T-cell (primary cell): Measurements from ENCODE around the gene AQP5. TPM values are rescaled to one million over a fixed set of nuclear protein-coding genes. Genes with fewer than 3 reads are reported as not detected.

Experiments used
- ATAC-seq, 4 experiments: fragments of 200-7000 bp in 3 of 4; fragments of 150-1000 bp in 1 of 4; cut with Tn5 transposase; replicated peaks in 1 of 4; 1 replicate in 3 of 4; 2 replicates in 1 of 4; pipeline ENCODE4 v1.10.0; 2021; ENCODE audit warnings: moderate library complexity in 3 of 4, mild to moderate bottlenecking in 2 of 4, moderate number of reproducible peaks in 1 of 4
- CTCF ChIA-PET, 2 donors: fragments of 300-600 bp; sonication (Branson Sonifier 250); formaldehyde crosslinking; loops; one replicate each; lab custom pipeline; 2022; ENCODE audit warnings: antibody characterized with exemption in 2 of 2; lab: Charles Lee
- POLR2A ChIA-PET, 2 donors: fragments of 300-600 bp; sonication (Branson Sonifier 250); formaldehyde crosslinking; loops; one replicate each; lab custom pipeline; 2022; ENCODE audit warnings: antibody characterized with exemption in 2 of 2; lab: Charles Lee
- DNase-seq, 35 experiments: peaks; one replicate each; pipeline versions ENCODE4 v3.0.0 to v3.0.0-alpha.2; 2013 to 2023
- H3K27ac ChIP-seq: one replicate; pipeline ENCODE4 v1.5.1; 2013; ENCODE audit warnings: low read length
- H3K27me3 ChIP-seq, 2 experiments: replicated peaks in 1 of 2; 1 replicate in 1 of 2; 2 replicates in 1 of 2; pipeline versions ENCODE4 v1.6.1 to v1.7.0; 2013; ENCODE audit warnings: low read length in 1 of 2, mixed read lengths in 1 of 2; ENCODE audit not compliant: control insufficient read depth in 2 of 2, insufficient read depth in 2 of 2; ENCODE audit errors: extremely low read depth in 1 of 2
- H3K36me3 ChIP-seq, 2 donors: 1 replicate in 1 of 2; 2 replicates in 1 of 2; pipeline versions ENCODE4 v1.6.1 to v1.7.0; 2013; ENCODE audit warnings: low read length in 1 of 2; ENCODE audit not compliant: control insufficient read depth in 2 of 2, insufficient read depth in 1 of 2; ENCODE audit errors: extremely low read depth in 1 of 2
- H3K4me1 ChIP-seq, 2 experiments: 1 replicate in 1 of 2; 2 replicates in 1 of 2; pipeline versions ENCODE4 v1.6.1 to v1.7.0; 2013; ENCODE audit warnings: low read length in 2 of 2, mixed read lengths in 1 of 2; ENCODE audit not compliant: insufficient read depth in 2 of 2, control insufficient read depth in 1 of 2; ENCODE audit errors: extremely low read depth in 1 of 2
- H3K4me3 ChIP-seq, 2 donors: 1 replicate in 1 of 2; 2 replicates in 1 of 2; pipeline versions ENCODE4 v1.5.1 to v1.7.0; 2013; ENCODE audit warnings: mild to moderate bottlenecking in 2 of 2, low read length in 1 of 2, moderate library complexity in 1 of 2; ENCODE audit not compliant: control insufficient read depth in 1 of 2; ENCODE audit errors: extremely low read depth in 1 of 2
- H3K9me3 ChIP-seq: 2 replicates; pipeline ENCODE4 v1.7.0; 2013
- H3K27ac Mint-ChIP-seq, 2 donors: one replicate each; pipeline ENCODE4 v1.8.0; 2020 to 2021; ENCODE audit warnings: mild to moderate bottlenecking in 2 of 2, mixed read lengths in 2 of 2
- H3K27me3 Mint-ChIP-seq, 2 donors: one replicate each; pipeline ENCODE4 v1.8.0; 2021 to 2022; ENCODE audit warnings: mixed read lengths in 2 of 2
- H3K36me3 Mint-ChIP-seq: one replicate; pipeline ENCODE4 v1.8.0; 2021; ENCODE audit warnings: mixed read lengths
- H3K4me1 Mint-ChIP-seq, 3 donors: one replicate each; pipeline ENCODE4 v1.8.0; 2020 to 2022; ENCODE audit warnings: mixed read lengths in 3 of 3, mild to moderate bottlenecking in 1 of 3
- H3K4me3 Mint-ChIP-seq, 3 donors: one replicate each; pipeline ENCODE4 v1.8.0; 2020 to 2022; ENCODE audit warnings: mild to moderate bottlenecking in 3 of 3, mixed read lengths in 3 of 3, moderate library complexity in 3 of 3
- H3K9me3 Mint-ChIP-seq, 3 donors: one replicate each; pipeline ENCODE4 v1.8.0; 2020 to 2022; ENCODE audit warnings: mixed read lengths in 3 of 3
- WGBS: methylation state at CpG from one replicate; pipeline ENCODE4 v1.1.5; 2013; ENCODE audit warnings: missing lambda C conversion rate; ENCODE audit not compliant: insufficient coverage; 5-methylcytosine and 5-hydroxymethylcytosine counted together
- total RNA-seq, 35 experiments: library from RNA in 6 of 35; stranded (reverse) in 6 of 35; fragments of 120-200 nt in 1 of 35; gene quantifications; one replicate each; pipeline versions ENCODE4 v1.2.1 to v1.2.4 and lab custom pipeline; 2013 to 2026

The AQP5 gene
- total RNA-seq, 5 donors from 2014 or later (not counting 1 experiment from before 2014, with no cell fraction given) = not detected

DNA sequence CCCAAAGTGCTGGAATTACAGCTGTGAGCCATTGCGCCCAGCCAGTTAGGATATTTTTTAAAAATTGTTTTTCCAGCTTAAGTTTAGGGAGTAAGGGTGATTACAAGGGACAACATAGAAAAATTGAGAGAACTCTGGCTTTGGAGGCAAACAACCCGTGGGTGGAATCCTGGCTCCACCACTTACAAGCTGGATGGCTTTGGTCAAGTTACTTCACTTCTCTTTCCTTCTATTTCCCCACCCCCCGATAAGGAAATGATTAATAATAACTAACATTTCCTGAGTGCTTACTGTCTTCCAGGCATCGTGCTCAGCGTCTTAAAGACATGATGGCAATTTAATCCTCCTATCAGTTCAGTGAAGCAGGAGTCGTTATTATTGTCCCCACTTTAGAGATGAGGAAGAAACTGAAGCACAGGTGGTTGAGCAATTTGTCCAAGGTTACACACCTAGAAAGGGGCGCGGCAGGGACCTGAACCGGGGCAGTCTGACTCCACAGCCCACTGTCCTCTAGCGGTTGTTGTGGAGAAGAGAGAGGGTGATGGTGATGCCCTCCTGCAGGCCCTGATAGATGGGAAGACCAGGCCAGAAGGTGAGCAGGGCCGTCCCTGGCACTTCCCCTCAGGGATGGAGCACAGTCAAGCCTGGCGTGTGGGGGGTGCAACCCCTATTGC is 41.3 kb upstream of the AQP5 start:
- Mint-ChIP-seq H3K27me3 (peaks cover 4% of the 10 kb centered on the region in 2 donors), H3K4me1 (no peaks in the 10 kb centered on the region), H3K36me3 (no peaks in the 10 kb centered on the region), H3K9me3 (no peaks in the 10 kb centered on the region), H3K27ac (no peak overlapping the region), H3K4me3 (no peak overlapping the region)
- Histone ChIP-seq H3K4me3 (no peak overlapping the region), H3K27ac (no peak overlapping the region), H3K4me1 (no peaks in the 10 kb centered on the region), H3K27me3 (peaks cover 0 to 27% of the 10 kb centered on the region in 2 experiments), H3K36me3 (no peaks in the 10 kb centered on the region), H3K9me3 (no peaks in the 10 kb centered on the region)
- DNase-seq = no peak
- ChIA-PET POLR2A (no interaction called here), CTCF (interaction anchor here in 1 of 2 donors (0.6 kb wide), 1 partner anchor 1077 kb away, joined by 3 read pairs; no protein-coding TSS in a partner anchor)
- WGBS = 72% methylated on average over 5 of the region's 12 CpGs
- no peak for ATAC-seq

DNA sequence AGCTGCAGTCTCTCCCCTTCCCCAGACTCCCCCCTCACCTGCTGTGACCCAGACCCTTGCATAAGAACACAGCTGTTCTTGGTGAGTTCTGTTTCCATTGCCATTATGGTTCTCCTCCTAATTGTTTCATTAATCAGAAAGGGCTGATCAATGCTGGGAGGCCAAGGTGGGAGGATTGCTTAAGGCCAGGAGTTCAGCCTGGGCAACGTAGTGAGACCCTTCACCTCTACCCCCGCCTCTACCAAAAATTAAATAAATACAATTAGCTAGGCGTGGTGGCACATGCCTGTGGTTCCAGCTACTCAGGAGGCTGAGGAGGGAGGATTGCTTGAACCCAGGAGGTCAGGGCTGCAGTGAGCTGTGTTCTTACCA is 40.8 kb upstream of the AQP5 start:
- Mint-ChIP-seq H3K9me3 (no peaks in the 10 kb centered on the region), H3K27me3 (peaks cover 3 to 4% of the 10 kb centered on the region in 2 donors), H3K27ac (no peak overlapping the region), H3K4me1 (no peaks in the 10 kb centered on the region), H3K4me3 (no peak overlapping the region), H3K36me3 (no peaks in the 10 kb centered on the region)
- no peak for DNase-seq
- POLR2A ChIA-PET = no interaction called here
- Histone ChIP-seq H3K4me3 (no peak overlapping the region), H3K27ac (no peak overlapping the region), H3K4me1 (no peaks in the 10 kb centered on the region), H3K36me3 (no peaks in the 10 kb centered on the region), H3K27me3 (peaks cover 0 to 27% of the 10 kb centered on the region in 2 experiments), H3K9me3 (no peaks in the 10 kb centered on the region)
- no peak for ATAC-seq
- CTCF ChIA-PET = interaction anchor here in 1 of 2 donors (0.6 kb wide), 1 partner anchor 1078 kb away, joined by 3 read pairs; no protein-coding TSS in a partner anchor
- WGBS = no CpG with 5 or more reads among the region's 3 CpGs

DNA sequence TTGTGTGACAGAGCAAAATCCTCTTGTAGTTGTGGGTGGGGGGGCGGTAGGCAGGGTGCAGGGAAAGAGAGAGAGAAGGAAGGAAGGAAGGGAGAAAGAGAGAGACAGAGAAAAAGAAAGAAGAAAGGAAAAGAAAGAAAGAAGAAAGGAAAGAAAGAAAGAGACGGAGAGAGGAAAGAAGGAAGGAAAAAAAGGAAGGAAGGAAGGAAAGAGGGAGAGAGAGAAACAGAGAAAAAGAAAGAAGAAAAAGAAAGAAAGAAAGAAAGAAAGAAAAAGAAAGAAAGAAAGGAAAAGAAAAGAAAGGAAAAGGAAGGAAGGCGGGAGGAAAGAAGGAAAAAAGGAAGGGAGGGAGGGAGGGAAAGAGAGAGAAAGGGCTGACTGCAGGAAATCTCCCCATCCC is 40.4 kb upstream of the AQP5 start:
- H3K36me3 ChIP-seq = no peaks in the 10 kb centered on the region
- Mint-ChIP-seq H3K9me3 (no peaks in the 10 kb centered on the region), H3K36me3 (no peaks in the 10 kb centered on the region), H3K4me3 (no peak overlapping the region), H3K27me3 (peaks cover 3 to 4% of the 10 kb centered on the region in 2 donors), H3K27ac (no peak overlapping the region), H3K4me1 (no peaks in the 10 kb centered on the region)
- no peaks in the 10 kb centered on the region for H3K9me3 ChIP-seq
- DNase-seq (no peak), ATAC-seq (no peak)
- H3K4me1 ChIP-seq = no peaks in the 10 kb centered on the region
- H3K4me3 ChIP-seq = no peak overlapping the region
- H3K27me3 ChIP-seq = peaks cover 0 to 24% of the 10 kb centered on the region in 2 experiments
- ChIA-PET CTCF (no interaction called here), POLR2A (no interaction called here)
- H3K27ac ChIP-seq = no peak overlapping the region
- WGBS = 92% methylated on average over 2 of the region's 3 CpGs

DNA sequence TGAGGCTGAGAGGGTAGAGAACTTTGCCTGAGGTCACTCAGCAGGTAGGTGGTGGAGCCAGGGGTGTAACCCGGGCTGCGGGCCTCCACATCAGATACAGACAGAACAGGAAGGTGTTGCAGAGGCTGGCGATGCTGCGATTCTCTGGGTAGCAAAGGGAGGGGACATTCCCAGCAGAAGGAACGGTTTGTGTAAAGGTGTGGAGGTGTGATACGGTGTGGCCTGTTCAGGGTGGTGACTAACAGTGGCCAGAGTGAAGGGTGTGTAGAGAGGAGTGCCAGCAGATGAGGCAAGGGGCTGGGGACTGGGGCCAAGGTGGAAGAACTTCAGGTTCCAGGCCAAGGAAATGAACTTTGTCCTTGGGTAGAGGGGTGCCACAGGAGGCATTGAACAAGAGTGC is 39.7 kb upstream of the AQP5 start:
- Histone ChIP-seq H3K27ac (no peak overlapping the region), H3K36me3 (no peaks in the 10 kb centered on the region), H3K27me3 (peaks cover 0 to 21% of the 10 kb centered on the region in 2 experiments), H3K4me3 (no peak overlapping the region), H3K9me3 (no peaks in the 10 kb centered on the region), H3K4me1 (no peaks in the 10 kb centered on the region)
- CTCF ChIA-PET = no interaction called here
- Mint-ChIP-seq H3K4me3 (no peak overlapping the region), H3K36me3 (no peaks in the 10 kb centered on the region), H3K9me3 (no peaks in the 10 kb centered on the region), H3K27me3 (peaks cover under 1 to 2% of the 10 kb centered on the region in 2 donors), H3K4me1 (no peaks in the 10 kb centered on the region), H3K27ac (no peak overlapping the region)
- DNase-seq (no peak), ATAC-seq (no peak)
- WGBS = 70% methylated on average over 6 of the region's 6 CpGs
- POLR2A ChIA-PET = no interaction called here

DNA sequence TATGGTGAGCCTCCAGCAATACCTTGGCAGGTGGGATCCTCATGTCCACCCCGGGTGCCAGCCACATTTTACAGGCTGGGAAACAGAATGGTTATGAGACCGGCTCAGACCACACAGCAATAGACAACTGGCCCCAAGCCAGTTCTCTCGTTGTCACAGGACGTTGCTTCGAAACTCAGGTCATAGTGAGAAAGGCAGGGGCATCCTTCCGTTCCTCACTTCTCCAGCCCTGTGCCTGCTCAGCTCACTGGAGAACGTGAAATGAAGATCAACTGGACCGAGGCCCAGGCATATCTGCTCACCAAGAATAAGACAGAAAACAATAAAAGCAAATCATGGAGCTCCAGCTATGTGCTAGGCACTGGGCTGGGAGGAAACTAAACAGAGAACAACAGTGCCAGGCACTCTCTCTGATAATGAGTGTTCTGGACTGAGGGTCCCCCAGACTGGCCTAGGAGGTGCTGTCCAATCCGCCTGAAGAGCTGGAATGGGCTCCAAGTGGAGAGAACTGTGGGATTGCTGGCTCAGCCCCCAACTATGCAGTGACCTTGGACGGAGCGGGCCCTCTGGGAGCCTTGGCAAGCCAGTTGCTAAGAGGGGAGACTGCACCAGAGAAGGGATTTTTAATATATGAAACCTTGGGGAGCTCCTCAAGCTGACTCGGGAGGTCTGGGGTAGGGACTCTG is 39.2 kb upstream of the AQP5 start:
- H3K9me3 Mint-ChIP-seq = no peaks in the 10 kb centered on the region
- no peak for ATAC-seq
- WGBS = 72% methylated on average over 11 of the region's 12 CpGs
- H3K36me3 Mint-ChIP-seq = no peaks in the 10 kb centered on the region
- H3K4me3 Mint-ChIP-seq = no peak overlapping the region
- POLR2A ChIA-PET = no interaction called here
- peaks cover 0 to 16% of the 10 kb centered on the region in 2 experiments for H3K27me3 ChIP-seq
- no peaks in the 10 kb centered on the region for H3K9me3 ChIP-seq
- no peak overlapping the region for H3K4me3 ChIP-seq
- H3K4me1 ChIP-seq = no peaks in the 10 kb centered on the region
- no peak for DNase-seq
- H3K27me3 Mint-ChIP-seq = no peaks in the 10 kb centered on the region
- no peaks in the 10 kb centered on the region for H3K4me1 Mint-ChIP-seq
- CTCF ChIA-PET = interaction anchor here in 1 of 2 donors (0.6 kb wide), 1 partner anchor 155 kb away, joined by 5 read pairs; no protein-coding TSS in a partner anchor
- H3K27ac Mint-ChIP-seq = no peak overlapping the region
- H3K27ac ChIP-seq = no peak overlapping the region
- H3K36me3 ChIP-seq = no peaks in the 10 kb centered on the region

DNA sequence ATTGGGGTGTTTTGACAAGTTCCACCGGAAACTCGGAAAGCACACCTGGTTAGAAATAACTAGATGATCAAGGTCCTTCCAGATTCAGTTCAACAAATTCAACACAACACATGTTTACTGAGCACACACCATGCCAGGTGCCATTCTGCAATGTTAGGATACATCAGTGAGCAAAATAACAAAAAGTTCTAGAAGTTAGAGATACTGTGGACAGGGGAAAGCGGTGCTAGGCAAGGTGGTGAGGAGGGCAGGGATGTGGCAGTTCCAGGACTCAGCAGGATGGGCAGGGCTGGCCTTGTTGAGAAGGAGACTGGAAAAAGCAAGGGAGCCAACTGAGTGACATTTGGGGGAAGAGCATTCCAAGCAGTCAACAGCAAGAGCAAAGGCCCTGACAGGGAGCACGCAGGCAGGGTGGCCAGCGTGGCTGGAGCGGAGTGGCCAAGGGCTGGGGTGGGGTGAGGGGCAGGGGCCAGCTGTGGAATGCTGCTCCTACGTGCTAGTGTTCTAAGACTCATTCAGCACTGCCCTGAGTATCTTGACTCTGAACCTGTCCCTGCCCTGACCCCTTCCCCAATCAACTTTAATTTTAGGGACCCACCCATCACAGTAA is 38.5 kb upstream of the AQP5 start:
- no peaks in the 10 kb centered on the region for H3K4me1 ChIP-seq
- Mint-ChIP-seq H3K27me3 (no peaks in the 10 kb centered on the region), H3K4me1 (no peaks in the 10 kb centered on the region), H3K36me3 (no peaks in the 10 kb centered on the region), H3K4me3 (no peak overlapping the region), H3K27ac (no peak overlapping the region), H3K9me3 (no peaks in the 10 kb centered on the region)
- WGBS = 92% methylated on average over 1 of the region's 7 CpGs
- H3K36me3 ChIP-seq = no peaks in the 10 kb centered on the region
- no peak overlapping the region for H3K4me3 ChIP-seq
- ATAC-seq (no peak), DNase-seq (no peak)
- peaks cover 0 to 9% of the 10 kb centered on the region in 2 experiments for H3K27me3 ChIP-seq
- no peaks in the 10 kb centered on the region for H3K9me3 ChIP-seq
- ChIA-PET POLR2A (no interaction called here), CTCF (interaction anchor here in 1 of 2 donors (0.6 kb wide), 1 partner anchor 156 kb away, joined by 5 read pairs; no protein-coding TSS in a partner anchor)
- no peak overlapping the region for H3K27ac ChIP-seq
